ENCODE results near the gene FCHO1.

- TF ChIP-seq CTCF (IDR thresholded peaks at IDR 0.05) (no peak), POLR2A (IDR thresholded peaks at IDR 0.05) (no peak)
Observed at GRCh38 chr19:17775991-17776803, 24.9 kb downstream of the FCHO1 start.

All from esophagus squamous epithelium (tissue), 4 donors.